Fibroblast of mammary gland (primary cell): ENCODE measurements around the gene NFIB.

ENCODE experiments used
- DNase-seq: peaks from one replicate; pipeline ENCODE4 v3.0.0-alpha.2; 2010; ENCODE audit warnings: low read depth
- H3K4me3 ChIP-seq: 2 replicates; pipeline ENCODE4 v1.5.1; 2011; ENCODE audit warnings: low read depth, mild to moderate bottlenecking, low read length, moderate library complexity; ENCODE audit not compliant: control insufficient read depth
- TF ChIP-seq, protein P1 (sequence below): conservative IDR thresholded peaks from 2 replicates; pipeline ENCODE4 v1.5.1; 2011; ENCODE audit warnings: low read depth, low read length, inconsistent platforms; ENCODE audit not compliant: control insufficient read depth, insufficient read depth

NFIB gene

GRCh38 chr9:14148501-14149103 is 165.3 kb downstream of the NFIB start:
- peak; percentile 47 for DNase-seq
- H3K4me3 ChIP-seq: no peak overlapping the region
- TF ChIP-seq, protein P1, sequence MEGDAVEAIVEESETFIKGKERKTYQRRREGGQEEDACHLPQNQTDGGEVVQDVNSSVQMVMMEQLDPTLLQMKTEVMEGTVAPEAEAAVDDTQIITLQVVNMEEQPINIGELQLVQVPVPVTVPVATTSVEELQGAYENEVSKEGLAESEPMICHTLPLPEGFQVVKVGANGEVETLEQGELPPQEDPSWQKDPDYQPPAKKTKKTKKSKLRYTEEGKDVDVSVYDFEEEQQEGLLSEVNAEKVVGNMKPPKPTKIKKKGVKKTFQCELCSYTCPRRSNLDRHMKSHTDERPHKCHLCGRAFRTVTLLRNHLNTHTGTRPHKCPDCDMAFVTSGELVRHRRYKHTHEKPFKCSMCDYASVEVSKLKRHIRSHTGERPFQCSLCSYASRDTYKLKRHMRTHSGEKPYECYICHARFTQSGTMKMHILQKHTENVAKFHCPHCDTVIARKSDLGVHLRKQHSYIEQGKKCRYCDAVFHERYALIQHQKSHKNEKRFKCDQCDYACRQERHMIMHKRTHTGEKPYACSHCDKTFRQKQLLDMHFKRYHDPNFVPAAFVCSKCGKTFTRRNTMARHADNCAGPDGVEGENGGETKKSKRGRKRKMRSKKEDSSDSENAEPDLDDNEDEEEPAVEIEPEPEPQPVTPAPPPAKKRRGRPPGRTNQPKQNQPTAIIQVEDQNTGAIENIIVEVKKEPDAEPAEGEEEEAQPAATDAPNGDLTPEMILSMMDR: no peak

DNA sequence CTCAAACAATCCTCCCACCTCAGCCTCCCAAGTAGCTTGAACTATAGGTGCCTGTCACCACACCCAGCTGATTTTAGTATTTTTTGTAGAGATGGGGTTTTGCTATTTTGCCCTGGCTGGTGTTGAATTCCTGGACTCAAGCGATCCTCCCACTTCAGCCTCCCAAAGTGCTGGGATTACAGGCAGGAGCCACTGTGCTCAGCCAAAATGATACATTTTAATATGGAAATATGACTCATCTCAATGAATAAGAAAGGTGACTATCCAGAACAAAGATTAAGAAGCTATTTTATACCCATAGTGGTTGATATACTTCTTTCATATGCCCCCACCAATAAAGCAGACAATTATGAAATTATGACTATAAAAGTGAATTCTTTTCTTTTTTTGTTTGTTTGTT is 166.2 kb downstream of the NFIB start:
- TF ChIP-seq, protein P1: no peak
- H3K4me3 ChIP-seq: no peak overlapping the region
- DNase-seq: peak; percentile 19

DNA sequence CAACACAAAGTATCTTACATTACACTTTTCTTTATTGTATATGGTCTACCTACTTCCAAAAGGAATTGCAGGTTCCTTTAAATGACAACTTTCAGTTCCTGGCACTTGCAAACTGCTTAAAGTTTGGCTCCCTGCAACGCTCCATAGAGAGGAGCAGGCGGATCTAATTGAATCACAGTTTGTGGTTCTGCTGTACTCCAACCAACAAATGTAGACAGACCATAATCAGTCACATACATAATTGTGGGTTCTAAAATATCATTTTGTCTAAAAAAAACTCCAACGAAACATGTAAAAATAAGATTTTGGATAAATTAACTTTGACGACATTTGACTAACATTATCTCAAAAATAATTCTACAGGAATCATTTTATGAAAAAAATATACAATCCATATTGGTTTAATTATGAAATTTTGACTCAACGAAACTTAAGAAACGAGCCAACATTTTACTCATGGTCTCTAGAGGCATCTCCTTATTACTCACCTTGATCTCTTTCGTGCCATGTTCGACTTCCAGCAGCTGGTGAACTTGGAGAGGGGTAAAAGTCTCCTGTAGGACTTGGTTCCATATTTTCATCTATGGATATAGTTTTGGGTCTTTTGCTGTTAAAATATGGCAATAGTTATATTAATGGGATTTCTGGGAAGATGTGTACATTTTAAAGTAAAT is 167.6 kb downstream of the NFIB start:
- H3K4me3 ChIP-seq: no peak overlapping the region
- TF ChIP-seq, protein P1: no peak
- DNase-seq: peak; percentile 86

DNA sequence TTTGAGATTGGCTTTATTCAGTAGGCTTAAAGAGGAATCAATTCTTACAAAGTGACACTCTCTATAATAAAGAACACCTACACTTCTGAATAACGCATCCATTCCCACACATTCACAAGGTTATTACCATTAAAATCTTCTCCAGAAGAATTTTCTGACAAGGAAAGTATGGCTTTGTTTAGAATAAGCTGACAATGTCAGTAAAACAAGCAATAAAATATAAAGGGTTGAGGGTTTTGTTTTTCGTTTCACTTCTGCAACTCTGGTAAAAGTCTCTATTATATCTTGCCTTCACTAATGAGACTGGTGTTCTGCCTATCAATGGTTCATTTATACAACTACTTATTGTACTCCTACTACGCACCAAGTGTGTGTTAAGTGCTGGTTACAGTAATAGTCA is 169.7 kb downstream of the NFIB start:
- no peak for DNase-seq
- no peak overlapping the region for H3K4me3 ChIP-seq
- TF ChIP-seq, protein P1: no peak

DNA sequence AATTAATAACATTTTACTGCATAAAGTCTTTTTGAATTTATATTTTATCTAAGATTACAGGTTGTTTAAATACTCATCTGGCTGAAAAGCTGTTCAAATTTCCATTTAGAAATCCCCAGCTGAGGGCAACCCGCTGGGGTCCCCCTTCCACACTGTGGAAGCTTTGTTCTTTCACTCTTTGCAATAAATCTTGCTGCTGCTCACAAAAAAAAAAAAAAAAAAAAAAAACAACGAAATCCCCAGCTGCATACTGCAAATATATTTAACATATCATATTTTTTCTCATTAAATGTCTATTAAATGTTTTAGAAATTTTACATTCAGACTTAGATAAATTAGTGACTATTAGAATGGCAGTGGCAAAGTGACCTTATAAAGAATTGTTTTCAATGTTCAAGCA is 172.2 kb downstream of the NFIB start:
- DNase-seq: no peak
- H3K4me3 ChIP-seq: no peak overlapping the region
- TF ChIP-seq, protein P1: no peak

DNA sequence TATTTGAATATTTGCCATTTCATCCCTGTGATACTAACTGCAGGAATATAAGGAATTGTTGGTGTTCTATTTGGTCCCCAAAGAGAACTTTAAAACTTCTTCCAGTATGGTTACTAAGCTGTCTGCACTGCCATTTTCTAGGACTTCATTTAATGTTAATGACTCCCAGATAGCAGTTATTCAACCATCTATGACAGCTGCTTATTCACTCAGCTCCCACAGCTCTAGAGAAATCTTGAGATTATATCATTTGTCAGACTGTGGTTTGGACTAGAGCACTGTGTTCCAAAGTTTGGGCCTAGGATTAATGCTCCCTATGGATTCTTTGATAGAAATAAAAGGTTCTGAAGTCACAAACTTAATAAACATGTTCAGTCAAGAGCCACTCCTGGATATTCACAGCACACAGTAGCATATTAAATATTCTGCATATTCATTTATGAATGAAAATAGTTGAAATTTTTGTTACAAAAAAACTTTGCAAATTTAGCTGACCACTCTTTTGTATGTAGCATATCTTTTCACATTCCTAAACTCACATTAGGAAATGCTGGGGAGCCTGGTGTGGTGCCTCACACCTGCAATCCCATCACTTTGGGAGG is 173.7 kb downstream of the NFIB start:
- TF ChIP-seq, protein P1: no peak
- peak; percentile 43 for DNase-seq

More for the DNA sequence above, 173.7 kb downstream of the NFIB start:
- H3K4me3 ChIP-seq: no peak overlapping the region
